ENCODE results near the gene IL18. TPM values are rescaled to one million over a fixed set of nuclear protein-coding genes. Genes with fewer than 3 reads are reported as not detected.

The IL18 gene
- total and polyA plus RNA-seq, 2 experiments from 2014 or later = 0.28 to 1.7 TPM

GRCh38 chr11:112206071-112206470 is 42.2 kb upstream of the IL18 start:
- Mint-ChIP-seq H3K4me1 (no peaks in the 10 kb centered on the region), H3K27me3 (ENCODE audit: insufficient read depth, low read depth, poor library complexity) (peaks cover 2% of the 10 kb centered on the region), H3K4me3 (no peak overlapping the region), H3K9me3 (peaks cover 4% of the 10 kb centered on the region; the same call in 2 of the 3 replicates), H3K27ac (no peak overlapping the region), H3K36me3 (ENCODE audit: low read depth) (no peaks in the 10 kb centered on the region)
- Histone ChIP-seq H2AFZ (no peak overlapping the region), H3K27ac (ENCODE audit: low read depth) (no peak overlapping the region), H3K79me2 (replicated peaks; ENCODE audit: insufficient read depth) (no peaks in the 10 kb centered on the region), H3K36me3 (ENCODE audit: insufficient read depth) (no peaks in the 10 kb centered on the region), H3K4me2 (no peak overlapping the region), H4K20me1 (replicated peaks; ENCODE audit: insufficient read depth) (no peaks in the 10 kb centered on the region), H3K4me3 (no peak overlapping the region), H3K27me3 (ENCODE audit: insufficient read depth) (no peaks in the 10 kb centered on the region), H3K4me1 (ENCODE audit: insufficient read depth) (no peaks in the 10 kb centered on the region), H3K9me2 (ENCODE audit: insufficient read depth) (no peaks in the 10 kb centered on the region), H3F3A (replicated peaks; ENCODE audit: low read depth) (no peaks in the 10 kb centered on the region)
- DNase-seq (ENCODE audit: low spot score) = no peak
- ATAC-seq = no peak
- no peak for TF ChIP-seq EZH2 (IDR thresholded peaks at IDR 0.05; ENCODE audit: low read depth, unreplicated experiment)
- TF ChIP-seq CTCF (conservative IDR thresholded peaks at IDR 0.05; ENCODE audit: low read depth in 2 of 2) = no peak
- no peak for TF ChIP-seq STAT1 (IDR thresholded peaks at IDR 0.05; ENCODE audit: unreplicated experiment)
- no peak for TF ChIP-seq POLR2AphosphoS5 (IDR thresholded peaks at IDR 0.05; ENCODE audit: low read depth)
- no peak for TF ChIP-seq JUNB (IDR thresholded peaks at IDR 0.05; ENCODE audit: unreplicated experiment)
- no peak for TF ChIP-seq ETS1 (IDR thresholded peaks at IDR 0.05)
- no peak for TF ChIP-seq ZNF331 (CRISPR knock-in tag; IDR thresholded peaks at IDR 0.05; ENCODE audit: low read depth)
- TF ChIP-seq EZH2phosphoT487 (IDR thresholded peaks at IDR 0.05; ENCODE audit: unreplicated experiment) = no peak
- no peak for TF ChIP-seq NANOG (IDR thresholded peaks at IDR 0.05; ENCODE audit: borderline replicate concordance)
- no peak for TF ChIP-seq REST (IDR thresholded peaks at IDR 0.05; ENCODE audit: unreplicated experiment)
- no peak for TF ChIP-seq ZNF462 (CRISPR knock-in tag; IDR thresholded peaks at IDR 0.05)
- TF ChIP-seq ZNF114 (CRISPR knock-in tag; IDR thresholded peaks at IDR 0.05) = no peak
- TF ChIP-seq CREB1 (CRISPR knock-in tag; IDR thresholded peaks at IDR 0.05; ENCODE audit: low read depth) = no peak

Measured in GM23338 (cell line).